Fibroblast of mammary gland (primary cell): Measurements from ENCODE around the gene INPP5A.
A peak's percentile ranks its signal among the peaks of the same experiment; 100 is the strongest.

Experiments
- DNase-seq: peaks from one replicate; pipeline ENCODE4 v3.0.0-alpha.2; 2010; ENCODE audit warnings: low read depth
- H3K4me3 ChIP-seq: 2 replicates; pipeline ENCODE4 v1.5.1; 2011; ENCODE audit warnings: low read depth, mild to moderate bottlenecking, low read length, moderate library complexity; ENCODE audit not compliant: control insufficient read depth
- CTCF ChIP-seq: conservative IDR thresholded peaks from 2 replicates; pipeline ENCODE4 v1.5.1; 2011; ENCODE audit warnings: low read depth, low read length, inconsistent platforms; ENCODE audit not compliant: control insufficient read depth, insufficient read depth

Gene INPP5A

GRCh38 chr10:132651511-132652029 is 114.0 kb downstream of the INPP5A start:
- no peak for DNase-seq
- no peak for TF ChIP-seq CTCF

GRCh38 chr10:132652446-132652845 is 114.9 kb downstream of the INPP5A start:
- H3K4me3 ChIP-seq = no peak overlapping the region
- no peak for TF ChIP-seq CTCF
- no peak for DNase-seq

More at GRCh38 chr10:132651511-132652029, 114.0 kb downstream of the INPP5A start:
- no peak overlapping the region for H3K4me3 ChIP-seq

- TF ChIP-seq CTCF = no peak
- H3K4me3 ChIP-seq = no peak overlapping the region
- DNase-seq = no peak
Observed at GRCh38 chr10:132652936-132653590, 115.5 kb downstream of the INPP5A start.

GRCh38 chr10:132653721-132654120 is 116.1 kb downstream of the INPP5A start:
- H3K4me3 ChIP-seq = no peak overlapping the region
- TF ChIP-seq CTCF = no peak
- DNase-seq = no peak

- no peak for DNase-seq
- H3K4me3 ChIP-seq = no peak overlapping the region
- TF ChIP-seq CTCF = no peak
Observed at GRCh38 chr10:132654121-132654571, 116.6 kb downstream of the INPP5A start.

GRCh38 chr10:132654708-132655661 is 117.4 kb downstream of the INPP5A start:
- DNase-seq = peak; percentile 54
- H3K4me3 ChIP-seq = no peak overlapping the region
- TF ChIP-seq CTCF = peak; percentile 86
